C1 segment of cervical spinal cord (tissue), 14 donors: ENCODE data around the gene ABLIM1.

Experiments
- DNase-seq, 14 donors: peaks; one replicate each; lab custom pipeline; 2025; lab: John Stamatoyannopoulos, UW

ABLIM1 gene

DNA sequence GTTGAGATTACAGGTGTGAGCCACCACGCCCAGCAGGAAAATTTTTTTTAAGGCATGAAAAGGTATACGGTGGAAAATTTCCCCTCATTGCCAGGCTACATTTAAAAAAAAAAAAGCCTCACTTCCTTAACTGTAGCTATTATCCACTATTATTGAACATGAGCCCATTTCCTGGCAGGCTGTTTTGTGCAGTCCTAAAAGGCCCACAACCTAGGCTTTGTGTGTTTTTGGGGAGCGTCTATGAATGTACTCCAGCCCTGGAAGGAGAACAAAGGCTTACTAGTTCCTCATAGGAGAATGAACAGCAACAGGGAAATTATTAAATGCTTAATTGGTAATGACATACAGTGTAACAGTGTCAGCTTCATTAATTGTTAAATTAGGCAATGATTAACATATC, 111.0 kb downstream of the ABLIM1 start:
- no peak for DNase-seq

DNA sequence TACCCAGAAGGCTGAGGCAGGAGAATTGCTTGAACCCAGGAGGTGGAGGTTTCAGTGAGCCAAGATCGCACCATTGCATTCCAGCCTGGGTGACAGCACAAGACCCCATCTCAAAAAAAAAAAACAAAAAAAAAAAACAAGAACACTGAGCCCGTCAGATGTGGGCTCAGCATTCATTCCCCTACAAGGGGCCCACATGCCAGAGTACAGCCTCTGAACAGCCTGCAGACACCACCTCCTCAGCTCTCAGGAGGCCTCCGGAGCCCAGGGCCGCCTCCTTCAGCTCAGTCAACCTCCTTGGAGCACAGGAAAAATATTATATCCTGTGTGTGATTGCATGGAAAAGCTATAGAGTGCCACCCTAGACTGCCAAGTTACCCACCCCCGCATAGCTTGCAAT, 112.3 kb downstream of the ABLIM1 start:
- no peak for DNase-seq

DNA sequence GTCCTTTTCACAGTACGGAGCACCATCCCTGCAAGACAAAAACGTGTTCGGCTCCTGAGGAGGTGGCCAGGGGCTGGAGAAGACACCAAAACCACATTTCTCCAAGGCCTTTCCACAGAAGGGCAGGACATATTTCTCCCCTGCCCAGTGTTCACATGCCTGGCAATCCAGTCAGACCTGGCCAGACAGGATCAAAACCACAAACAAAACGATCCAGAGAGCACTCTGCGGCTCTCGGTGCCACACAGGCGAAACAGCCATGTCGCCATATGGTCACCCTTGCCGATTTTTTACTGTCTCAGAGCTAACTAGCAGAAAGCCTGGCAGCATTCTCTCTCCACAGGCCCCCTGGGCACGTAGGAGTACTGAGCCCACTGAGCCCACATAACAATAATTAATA, 113.0 kb downstream of the ABLIM1 start:
- DNase-seq: peak in 2 of 14 donors; percentile 42 to 94

DNA sequence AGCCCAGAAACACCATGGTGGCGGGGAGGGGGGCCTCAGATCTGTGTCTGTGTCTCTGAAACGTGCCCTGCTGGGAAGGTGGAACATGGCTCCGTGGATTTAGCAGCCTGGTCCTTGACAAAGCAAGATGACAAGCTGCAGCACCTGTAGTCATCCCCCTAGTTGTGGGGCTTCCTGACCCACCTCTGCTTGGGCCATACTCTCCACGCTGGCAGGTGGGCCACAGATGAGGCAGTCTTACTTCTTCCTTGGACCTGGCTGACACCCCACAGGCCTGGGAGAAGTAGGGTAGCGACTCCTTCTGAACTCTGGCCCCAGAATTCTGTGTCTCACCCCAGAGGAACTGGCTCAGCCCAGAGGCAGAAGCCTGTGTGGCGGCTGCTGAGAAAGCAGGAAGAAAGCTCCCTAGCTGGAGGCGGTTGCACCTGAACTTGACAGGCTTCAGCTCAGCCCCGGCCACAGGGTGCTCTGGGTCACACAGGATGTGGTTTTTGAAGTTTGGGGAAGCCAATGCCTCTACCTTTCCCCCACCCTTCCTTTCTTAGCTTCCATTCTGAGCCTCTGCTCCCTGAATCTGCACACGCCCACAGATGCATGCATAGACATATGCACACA, 113.9 kb downstream of the ABLIM1 start:
- DNase-seq: no peak

DNA sequence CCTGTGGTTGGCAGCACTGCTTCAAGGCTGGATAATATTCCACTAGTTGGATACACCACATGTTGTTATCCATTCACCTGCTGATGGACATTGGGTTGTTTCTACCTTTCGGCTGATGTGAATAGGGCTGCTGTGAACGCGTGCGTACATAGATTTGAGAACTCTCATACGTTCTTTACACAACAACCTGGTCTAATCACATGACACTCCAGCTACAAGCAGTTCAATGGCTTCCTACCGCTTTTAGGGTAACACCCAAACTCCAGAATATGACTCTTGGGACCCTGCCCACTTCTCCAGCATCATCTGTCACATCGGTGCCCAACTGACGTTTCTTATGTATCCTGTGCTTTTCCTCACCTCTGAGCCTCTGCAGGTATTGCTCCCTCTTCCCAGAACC, 114.6 kb downstream of the ABLIM1 start:
- no peak for DNase-seq

DNA sequence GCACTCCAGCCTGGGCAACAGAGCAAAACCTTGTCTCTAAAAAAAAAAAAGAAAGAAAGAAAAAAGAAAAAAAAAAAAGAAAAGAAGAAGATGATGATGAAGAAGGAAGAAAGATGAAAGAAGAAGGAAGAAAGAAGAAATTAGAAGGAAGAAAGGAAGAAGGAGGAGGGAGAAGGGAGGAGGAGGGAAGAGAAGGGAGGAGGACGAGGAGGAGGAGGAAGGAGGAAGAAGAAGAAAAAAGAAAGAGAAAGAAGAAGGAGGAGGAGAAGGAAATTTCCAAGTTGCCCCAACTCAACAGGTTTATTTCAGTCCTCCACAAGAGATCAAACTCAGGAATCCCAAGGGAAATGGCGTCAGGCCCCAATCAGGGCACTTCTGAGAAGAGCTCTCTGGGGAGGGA, 115.7 kb downstream of the ABLIM1 start:
- DNase-seq: no peak

DNA sequence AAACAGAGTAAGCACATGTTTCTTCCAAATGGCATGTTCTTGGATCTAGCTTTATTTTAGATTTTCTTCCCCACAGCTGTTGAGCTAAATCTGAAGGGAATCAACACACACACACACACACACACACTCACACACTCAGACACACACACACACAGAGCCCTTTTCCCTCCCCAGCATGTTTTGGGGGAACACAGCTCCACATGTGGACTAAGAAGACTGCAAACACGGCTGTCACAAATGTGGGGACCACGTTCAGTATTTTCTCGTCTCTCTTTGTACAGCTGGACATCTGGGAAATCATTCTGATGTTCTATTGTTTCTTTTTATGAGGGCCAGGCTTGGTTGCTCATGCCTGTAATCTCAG, 116.3 kb downstream of the ABLIM1 start:
- no peak for DNase-seq

DNA sequence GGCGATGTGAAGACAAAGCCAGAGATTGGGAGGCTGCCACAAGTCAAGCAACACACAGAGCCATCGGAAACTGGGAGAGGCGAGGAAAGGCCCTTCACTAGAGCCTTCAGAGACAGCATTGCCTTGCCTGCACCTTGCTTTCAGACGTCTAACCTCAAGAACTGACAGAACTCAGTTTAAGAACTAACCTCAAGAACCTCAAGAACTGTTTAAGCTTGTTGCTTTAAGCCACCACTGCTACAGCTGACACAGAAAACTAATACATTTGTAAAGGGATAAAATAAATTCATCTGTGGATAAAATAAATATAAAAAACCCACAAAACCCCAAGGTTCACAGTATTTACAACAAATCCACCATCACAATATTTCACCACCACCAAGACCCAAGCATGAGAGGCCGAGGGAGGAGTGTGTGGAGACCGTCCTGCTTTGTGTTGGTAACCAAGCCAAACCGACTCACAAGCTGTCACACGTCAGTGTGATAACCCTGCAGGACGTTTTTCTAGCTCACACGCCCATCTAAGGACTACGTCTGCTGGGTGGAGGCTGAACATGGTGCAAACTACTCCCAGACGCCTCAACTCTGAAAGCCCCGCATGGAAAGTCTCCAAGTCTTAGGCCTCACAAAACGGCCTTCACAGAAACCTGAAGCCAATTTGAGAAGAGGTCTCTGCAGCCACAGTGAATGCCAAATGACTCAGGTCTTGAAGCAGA, 116.8 kb downstream of the ABLIM1 start:
- DNase-seq: peak in 1 of 14 donors; percentile 14

DNA sequence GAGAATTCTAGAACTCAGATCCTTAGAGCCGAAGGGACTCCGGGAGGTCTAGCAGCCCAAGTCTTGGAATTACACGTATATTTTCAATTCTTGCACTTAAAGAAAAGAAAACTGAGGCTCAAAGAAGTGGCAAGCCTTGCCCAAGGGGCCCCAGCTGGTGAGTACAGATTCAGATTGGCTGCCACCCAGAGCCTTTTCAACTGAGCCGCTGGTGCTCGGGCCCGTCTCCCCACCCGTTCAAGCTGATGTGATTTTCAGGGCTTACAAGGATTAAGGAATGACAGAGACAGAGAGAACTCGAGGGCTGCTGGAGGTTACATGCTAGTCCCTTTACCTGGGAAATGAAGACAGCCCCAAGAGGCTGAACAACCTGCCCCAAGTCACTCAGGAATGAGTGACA, 117.8 kb downstream of the ABLIM1 start:
- no peak for DNase-seq

DNA sequence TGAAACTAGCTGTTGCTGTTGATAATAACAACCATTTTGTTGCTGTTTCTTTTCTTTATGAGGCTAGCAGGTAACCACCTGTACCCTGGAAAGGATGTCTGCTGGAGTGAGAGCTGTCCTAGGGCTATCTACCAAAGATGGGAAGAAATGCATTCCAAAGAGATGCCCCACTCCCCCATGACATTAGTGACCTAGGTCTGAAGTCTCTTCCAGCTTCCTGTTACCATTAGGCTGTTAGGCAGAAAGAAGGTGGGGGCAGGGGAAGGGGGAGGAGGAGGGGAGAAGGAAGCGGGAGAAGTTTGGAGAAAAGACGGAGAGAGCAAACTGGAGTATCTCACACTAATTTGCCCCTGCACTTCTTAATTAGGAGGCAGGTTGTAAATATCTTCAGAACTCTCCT, 118.5 kb downstream of the ABLIM1 start:
- no peak for DNase-seq

DNA sequence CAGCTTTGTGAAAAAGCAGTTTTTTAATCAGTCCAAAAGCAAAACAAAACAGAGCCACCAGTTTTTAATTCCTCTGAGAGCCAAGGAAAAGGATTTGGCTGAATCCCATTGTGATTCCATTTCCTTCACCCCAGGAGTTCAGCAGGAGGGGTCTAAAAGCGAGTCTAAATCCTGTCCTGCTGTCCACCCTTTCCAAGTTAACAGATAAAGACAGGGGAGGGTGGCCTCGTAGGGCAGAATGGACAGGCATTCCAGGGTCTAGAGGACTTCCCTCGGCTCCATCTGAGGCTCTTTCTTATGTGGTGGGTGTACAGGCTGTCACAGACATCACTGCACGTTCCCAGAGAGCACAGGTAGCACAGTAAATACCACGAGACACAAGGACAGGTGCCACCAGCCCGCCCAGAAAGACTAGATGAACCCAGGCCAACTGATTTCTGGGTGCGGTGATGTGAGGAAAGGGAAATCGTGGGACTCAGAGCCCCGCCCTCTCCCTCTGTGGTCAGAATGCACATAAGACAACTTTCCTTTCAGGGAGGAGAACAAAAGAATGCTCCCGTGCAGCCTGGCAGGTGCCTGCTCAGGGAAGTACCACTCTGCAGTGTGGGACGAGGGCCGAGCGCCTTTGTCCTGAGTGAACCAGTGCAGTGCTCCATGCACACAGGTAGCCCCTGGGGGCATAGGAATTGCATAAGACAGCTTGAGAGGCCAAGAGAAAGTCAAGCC, 119.7 kb downstream of the ABLIM1 start:
- peak in 1 of 14 donors; percentile 89 for DNase-seq

DNA sequence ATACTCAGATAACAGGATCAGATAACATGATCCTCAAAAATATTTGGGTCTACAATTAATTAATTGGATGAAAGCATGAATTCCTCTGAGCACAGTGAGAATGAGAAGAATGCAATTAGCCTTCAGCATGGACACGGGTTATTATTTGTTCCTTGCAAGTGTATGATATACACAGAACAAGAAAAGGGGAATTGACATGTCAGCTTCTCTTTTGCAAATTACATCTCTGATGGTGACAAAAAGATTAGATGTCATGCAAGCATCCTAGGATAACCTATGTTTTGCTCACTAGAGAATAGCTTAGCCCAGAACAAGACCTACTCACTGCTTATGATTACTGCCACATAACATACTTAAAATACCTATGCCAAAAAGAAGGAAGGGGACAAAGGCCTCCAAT, 120.3 kb downstream of the ABLIM1 start:
- peak in 1 of 14 donors; percentile 80 for DNase-seq

DNA sequence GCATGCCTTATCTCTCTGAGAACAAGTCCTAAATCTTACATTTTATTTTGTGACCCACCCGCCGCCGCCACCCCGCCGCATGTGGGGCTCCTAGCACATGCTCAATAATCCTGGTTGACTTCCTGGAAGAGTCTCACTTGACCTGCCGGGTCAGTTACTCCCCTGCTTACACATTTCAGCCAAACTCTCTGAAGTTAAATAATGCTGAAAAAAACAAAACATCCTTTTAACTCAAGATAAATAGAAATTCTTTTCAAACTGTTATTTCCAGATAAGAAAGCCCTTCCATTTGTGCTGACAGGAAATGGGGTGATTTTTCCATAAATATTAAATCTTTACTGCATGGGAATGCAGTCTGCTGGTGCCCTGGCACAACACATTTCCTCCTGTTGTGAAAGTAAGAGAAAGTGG, 123.5 kb downstream of the ABLIM1 start:
- DNase-seq: no peak

DNA sequence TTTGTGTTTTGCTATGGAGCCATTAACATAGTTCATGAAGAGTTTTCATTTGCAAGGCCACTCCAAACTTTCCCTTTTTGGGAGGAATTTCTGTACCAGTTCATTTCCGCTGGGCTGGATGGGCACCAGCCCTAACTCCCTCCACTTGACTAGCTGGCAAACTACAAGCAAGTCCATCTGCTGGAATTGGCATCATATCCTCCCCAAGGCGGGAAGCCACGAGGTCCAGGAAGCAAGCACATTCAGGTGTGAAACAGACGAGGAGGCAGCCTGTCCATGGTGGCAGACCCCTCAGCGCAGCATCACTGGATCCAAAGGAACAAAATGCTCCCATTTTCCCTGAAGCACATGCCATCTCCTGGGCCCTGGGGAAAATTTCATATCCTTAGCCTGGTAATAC, 125.8 kb downstream of the ABLIM1 start:
- peak in 2 of 14 donors; percentile 51 to 99 for DNase-seq

DNA sequence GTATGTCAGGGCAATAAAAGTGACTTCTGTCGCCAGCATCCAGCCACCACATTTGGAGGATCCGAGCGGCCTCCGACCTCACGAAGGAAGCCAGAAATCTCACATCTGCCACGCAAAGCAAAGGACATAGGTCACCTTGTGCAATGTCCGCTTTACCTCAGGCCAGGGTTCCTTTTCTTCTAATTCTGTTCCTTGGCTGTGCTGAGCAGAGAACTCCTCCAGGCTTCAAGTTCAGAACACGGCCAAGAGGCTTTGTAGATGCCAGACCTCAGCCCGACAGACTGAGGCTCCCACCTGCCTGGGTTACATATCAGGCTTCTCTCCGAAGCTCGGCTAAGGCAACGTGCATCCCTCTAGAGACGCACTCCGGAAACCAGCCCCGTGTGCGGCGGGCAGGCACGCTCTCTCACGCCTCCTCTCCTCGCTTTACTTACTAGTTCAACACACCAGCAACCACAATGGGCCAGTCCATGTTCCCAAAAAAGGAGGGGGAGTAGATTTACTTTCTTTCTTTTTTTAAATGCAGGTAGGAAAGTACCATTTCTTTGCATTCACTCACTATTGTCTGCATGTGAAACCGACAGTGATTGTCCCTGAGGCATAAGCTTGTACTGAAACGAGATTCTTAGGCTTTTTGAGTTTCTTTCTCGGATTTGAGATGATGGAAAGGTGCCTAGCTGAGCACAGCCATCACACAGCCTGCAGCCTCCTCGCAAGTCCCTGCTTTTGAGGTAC, 131.4 kb downstream of the ABLIM1 start:
- peak in 4 of 14 donors; percentile 11 to 88 (median 20) for DNase-seq

DNA sequence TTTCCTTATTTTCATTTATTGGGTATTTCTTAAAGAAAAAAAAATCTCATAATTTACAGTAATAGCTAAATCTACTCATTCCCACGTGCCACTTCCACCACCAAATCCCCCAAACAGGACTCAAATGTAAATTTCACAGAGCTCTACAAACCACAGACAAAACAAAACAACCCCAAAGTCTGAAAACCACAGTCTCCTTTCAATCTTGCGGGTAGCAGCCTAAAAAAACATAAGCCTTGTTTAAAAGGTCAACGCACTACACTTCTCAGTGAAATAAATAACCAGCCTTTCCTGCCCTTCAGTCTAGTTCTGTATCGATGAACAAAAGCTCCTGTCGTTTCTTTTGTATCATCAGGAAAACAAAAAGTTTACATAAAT, 132.0 kb downstream of the ABLIM1 start:
- no peak for DNase-seq

DNA sequence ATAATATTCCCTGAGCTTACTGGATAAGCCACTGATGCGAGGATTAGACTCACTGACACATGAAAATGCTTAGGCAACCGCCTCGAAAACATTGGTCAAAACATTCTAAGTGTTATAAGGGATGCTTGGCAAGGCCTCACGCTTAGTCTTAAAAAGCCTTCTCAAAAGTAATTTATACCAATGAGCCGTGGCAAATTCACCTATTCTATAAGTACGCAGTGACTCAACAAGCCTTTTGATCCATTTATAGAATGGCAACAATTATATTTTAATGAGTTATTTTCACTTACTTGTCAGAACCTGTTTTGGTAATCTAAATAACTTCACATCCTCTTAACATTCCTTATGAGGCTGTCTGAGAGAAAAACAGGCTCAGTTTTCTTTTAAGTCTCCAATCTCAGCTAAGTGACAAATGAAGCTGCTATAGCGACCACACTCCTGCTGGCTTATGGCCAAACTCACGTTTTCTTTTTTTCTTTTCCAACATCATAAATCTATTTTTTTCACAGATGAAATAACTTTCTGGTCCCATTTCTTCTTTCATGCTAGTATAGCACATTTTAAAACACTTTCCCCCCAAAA, 132.6 kb downstream of the ABLIM1 start:
- DNase-seq: no peak

DNA sequence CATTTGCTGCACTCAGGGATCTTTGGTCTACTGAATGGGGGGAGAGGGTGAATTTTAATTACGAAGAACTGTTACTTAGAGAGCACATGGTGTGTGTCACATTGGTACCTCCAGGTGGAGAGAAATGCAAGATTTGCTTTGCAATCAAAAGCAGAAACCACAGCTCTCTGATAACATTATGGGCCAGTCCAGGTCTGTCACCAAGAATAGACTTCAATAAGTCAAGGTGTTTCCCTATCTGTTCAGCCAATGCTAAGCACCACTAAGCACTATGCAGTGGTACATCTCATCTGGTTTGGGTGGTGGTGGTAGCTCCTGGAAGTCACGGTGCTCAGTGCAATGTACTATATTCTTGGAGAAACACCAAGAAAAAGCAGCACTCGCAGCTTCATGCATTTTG, 134.2 kb downstream of the ABLIM1 start:
- peak in 1 of 14 donors; percentile 46 for DNase-seq

DNA sequence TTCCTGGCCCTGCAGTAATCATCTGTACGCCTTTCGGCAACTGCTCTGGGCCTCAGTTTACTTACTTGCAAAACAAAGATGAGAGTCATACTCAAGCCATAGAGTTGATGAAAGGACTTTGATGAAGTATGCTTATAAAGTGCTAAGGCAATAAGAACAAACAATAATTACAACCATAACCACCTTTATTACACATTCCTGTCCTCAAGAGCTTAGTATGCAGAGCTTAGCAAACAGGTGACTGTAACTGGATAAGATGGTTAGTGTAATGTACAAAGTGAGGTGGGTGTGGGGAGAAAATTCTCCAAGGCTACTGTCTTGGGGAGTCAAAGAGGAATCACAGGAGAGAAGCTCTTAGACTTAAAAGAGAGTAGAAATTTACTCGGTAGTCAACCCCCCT, 136.8 kb downstream of the ABLIM1 start:
- no peak for DNase-seq

DNA sequence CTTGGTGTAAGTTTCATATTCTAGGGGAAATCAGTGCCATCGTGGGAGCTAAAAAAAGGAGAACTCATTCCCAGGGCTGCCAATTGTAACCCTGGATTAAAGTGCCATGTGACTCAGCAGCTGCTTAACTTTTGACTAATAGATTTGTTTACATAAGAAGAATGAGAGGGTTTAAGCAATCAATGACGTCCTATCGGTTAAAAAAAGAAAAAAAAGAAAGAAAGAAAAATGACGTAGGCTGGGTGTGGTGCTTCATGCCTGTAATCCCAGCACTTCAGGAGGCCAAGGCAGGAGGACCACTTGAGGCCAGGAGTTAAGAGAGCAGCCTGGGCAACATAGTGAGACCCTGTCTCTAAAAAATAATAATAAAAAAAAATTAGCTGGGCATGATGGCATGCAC, 137.6 kb downstream of the ABLIM1 start:
- no peak for DNase-seq

DNA sequence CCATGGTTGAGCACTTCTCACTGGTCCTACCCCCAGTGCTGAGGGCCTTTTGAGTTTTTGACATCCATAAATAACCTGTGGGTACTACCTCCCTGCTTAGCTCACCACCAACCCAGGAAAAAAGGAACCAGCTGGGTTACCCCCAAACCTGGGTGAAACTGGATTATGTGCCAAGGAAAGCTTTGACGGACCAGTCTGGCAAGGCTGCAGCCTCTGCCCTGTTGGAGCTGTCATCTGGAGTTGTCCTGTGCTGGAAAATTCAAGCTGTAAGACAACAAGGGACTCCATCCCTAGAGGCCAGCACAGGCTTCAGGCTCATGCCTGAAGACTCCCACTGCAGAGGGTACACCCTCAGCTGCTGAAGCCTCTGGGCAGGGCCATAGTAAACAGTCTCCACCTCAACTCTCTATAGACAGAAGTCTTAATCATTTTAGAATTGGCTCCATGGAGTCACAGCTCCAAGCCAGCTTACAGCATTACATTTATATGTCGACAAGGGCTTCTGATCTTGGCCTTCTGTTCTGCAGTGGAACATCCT, 138.2 kb downstream of the ABLIM1 start:
- no peak for DNase-seq

DNA sequence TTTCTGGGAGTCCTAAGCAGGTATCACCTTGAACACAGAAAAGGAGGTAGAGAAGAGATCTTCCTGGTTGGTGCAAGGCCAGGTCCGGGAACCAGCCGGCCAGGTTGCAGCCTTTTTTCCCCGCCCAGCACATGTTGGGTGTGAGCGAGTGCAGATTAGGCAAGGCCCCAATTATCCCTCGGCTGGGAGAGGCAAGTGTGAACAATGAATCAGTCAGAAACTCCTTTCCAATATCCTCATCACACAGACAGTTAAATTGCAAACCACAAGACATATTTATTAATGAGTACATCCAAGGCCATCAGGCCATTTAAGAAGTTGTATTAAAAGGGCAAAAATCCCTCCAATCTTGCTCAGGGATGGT, 138.8 kb downstream of the ABLIM1 start:
- no peak for DNase-seq
